GM19240 (cell line): ENCODE measurements around the gene PDLIM4.

Experiments
- DNase-seq: peaks from one replicate; pipeline ENCODE4 v3.0.0; 2011; ENCODE audit warnings: low spot score; ENCODE audit not compliant: insufficient read length

The PDLIM4 gene

DNA sequence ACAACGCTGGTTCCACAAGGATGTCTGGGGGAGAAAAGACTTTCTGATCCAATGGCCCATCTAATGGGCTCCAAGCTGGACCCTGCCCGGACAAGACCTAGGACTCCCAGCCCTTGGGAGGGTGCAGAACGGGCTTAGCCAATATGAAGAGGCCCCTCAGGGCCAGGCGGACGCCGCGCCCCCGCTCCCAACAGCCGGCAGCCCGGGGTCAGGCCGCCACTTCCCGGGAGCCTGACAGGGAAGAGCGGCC, 30.3 kb upstream of the PDLIM4 start:
- DNase-seq: no peak

DNA sequence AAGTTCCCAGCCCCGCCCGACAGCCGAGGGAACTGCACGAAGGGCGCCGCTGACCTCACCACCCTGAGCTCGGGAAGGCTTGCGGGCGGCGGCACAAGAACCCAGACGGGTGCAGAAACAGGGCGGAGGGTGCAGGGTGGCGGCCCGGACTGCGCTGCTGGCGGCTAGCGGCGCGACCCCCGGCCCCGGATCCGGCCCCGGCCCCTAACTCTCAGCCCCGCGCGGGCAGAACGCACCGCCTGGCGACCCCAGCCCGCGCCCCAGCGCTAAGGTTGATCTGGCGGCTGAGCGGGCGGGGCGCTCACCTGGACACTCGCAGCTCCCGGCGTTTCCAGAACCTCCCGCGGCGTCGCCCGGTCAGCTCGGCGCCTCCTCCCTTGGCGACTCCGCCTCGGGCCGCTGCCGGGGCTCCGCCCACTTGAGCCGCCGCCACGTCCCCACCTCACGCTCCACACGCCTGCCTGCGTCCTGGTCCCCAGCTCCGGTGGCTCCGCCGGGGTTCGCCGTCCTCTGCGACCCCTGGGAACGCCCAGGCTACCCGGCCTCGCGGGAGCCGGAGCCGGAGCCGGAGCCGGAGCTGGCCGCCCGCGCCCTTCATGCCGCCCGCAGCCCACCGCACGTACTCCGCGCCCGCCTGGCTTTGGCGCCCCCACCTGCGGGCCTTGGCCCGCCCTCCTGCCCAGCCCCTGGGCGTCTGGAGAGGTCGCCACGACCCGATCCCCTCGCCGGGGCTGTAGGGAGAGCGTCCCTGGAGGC, 29.8 kb upstream of the PDLIM4 start, which contains the start of gene P4HA2:
P4HA2 (minus strand) TSS at position 369 of the 756 bp plus-strand sequence. CDS start 9,227 bp downstream, outside the sequence.
- peak; percentile 35 for DNase-seq

DNA sequence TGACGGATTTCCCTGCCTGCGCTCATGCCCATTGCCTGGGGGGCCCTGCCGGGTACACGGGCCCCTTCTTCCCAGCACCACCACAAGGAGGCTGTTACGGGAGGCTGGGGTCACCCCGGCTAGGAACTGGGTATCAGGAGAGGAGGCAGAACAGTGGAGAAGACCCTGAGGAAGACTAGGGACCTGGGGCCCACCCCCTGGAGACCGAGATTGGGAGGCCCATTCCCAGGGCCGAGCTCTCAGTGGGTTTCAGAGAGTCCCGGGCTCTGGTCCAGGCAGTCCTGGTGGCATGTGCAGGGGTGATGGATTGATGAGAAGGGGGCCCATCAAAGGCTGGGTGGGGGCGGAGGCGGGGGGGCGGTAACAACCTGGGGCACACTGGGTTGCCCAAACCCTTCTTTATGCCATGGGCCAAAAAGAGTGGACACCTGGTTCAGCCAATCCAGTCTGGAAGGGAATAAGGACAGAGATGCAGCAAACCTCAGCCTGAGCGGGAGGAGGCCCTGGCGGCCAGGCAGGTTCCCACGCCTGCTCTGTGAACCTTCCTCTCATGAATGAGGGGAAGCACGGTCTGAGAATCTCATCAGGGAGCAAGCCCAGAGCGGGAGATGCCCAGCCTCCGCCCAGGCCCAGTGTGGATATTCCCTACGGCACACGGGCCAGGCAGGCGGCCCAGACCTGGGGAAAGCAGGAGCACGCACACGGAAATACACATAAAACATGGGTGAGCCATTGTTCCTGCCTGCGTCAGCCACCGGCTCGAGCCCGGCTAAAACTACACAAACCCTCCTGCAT, 29.1 kb upstream of the PDLIM4 start:
- DNase-seq: no peak

DNA sequence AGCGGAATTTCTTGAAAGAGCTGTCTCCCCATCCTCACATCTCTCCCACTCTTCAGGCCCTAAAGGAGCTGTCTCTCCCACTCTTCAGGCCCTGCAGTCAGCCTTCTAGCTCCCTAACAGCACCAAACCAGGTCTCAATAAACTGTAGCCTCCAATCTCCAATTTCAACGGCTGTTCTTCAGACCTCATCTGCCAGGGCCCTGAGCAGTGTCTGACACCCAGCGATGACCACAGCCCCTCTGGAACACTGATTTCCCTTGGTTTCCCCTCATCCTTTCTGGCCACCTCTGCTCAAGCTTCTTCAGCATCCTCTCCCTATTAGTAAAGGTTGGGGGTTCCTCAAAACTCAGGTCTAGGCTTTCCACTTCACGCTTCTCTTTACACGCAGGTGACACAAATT, 28.3 kb upstream of the PDLIM4 start:
- DNase-seq: no peak

DNA sequence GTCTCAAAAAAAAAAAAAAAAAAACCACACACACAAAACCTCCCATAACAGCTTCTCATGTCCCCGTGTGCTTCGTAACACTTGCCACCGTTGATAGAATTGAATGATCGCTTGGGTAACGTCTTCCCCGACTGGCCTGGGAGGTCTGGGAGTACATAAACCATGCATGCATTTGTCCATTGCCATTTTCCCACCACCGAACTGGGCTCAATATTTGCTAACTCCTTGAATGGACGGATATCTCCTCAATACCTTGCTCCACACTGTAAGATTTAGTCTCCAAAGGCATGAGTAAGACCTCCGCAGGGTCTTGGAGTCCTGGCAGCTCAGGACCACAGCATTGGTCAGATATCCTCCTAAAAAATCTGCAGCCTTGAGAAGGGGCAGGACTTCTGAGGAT, 26.6 kb upstream of the PDLIM4 start:
- no peak for DNase-seq

DNA sequence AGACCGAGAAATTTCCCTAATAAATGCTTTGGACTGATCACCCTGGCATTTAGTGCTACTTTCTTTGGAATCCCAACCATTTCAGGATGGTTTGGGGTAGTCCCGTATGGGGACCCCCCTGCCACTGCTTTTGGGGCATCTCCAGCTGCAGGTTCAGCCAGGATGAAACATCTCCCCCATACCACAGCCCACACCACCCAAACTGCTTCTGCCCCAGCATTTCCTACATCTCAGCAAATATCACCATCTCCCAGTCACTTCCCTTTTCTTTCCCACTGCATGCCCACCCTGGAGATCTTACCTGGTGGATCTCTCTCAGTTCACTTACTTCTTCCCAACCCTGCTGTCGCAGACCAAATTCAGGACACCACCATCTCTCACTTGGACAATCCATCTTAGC, 25.0 kb upstream of the PDLIM4 start:
- DNase-seq: no peak

DNA sequence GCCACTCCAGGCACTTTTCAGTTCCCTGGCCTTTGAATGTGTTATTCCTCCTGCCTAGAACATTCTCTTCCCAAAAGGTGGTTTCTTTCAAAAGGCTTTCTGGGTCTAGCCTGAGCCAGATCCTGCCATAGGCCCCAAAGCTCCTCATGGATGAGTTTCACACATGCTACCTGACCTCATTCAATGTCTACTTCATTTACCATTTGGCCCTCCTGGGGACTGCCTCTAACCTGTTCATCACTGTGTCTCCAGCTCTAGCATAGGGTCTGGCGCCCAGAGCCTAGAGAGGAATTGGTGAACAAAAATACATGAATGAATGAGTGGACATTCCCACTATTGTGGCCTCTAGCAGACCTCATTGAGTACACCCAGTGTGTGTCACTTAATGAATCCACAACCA, 24.4 kb upstream of the PDLIM4 start:
- DNase-seq: no peak

DNA sequence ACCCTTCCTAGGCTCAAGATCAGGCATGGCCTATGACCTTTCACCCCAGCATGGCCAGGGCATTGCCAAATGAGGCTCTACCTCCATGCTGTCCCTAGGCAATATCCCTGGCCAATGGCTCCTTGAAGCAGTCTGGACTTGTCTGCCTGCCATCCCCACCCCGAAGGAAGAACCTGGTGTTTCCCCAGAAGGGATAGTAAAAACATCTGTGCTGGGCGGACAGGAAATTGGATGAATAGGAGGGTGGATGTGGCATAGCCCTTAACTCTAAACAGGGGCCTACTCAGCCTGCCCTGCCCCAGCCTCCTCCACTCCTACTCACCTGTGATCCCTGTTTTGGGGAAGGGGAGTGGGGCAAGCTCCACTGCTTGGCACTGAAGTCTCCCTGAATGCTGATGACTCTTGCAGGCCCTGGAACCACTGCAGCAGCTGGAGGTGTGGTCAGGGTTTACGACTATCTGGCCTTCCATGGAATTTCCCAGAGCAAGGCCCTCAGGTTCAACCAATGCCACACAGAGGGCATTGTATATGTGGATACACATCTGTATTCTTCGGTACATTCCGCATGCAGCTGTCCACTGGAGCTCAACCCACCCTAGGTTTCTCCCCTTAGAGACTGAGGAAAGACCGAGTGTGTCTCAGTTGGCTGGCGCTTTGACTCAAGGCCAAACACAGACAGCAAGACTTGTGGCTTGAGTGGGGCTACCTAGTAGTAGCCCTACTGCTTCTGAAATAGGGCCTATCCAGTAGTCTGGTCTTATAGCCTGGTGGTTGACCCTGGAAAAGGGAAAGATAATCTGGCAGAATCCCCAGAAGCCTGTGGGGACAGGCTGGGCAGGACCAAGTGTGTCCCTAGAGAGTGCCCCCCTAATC, 23.4 kb upstream of the PDLIM4 start:
- DNase-seq: no peak

DNA sequence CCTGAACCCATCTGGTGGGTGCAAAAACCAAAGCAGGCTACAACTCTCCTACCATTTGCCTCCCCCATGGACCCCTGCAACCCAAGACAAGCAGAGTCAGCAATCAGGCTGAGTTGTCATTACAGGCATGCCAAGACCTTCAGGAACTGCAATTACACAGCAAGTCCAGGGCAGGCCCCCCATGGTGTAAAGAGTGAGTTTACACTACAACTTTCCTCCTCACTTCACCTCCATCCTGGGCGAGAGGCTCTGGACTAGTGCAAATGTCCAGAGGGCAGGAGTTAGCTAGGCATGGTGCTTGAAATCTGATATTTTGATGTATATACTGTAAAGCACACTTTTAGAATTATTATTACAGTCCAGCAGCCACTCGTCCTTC, 22.8 kb upstream of the PDLIM4 start:
- no peak for DNase-seq

DNA sequence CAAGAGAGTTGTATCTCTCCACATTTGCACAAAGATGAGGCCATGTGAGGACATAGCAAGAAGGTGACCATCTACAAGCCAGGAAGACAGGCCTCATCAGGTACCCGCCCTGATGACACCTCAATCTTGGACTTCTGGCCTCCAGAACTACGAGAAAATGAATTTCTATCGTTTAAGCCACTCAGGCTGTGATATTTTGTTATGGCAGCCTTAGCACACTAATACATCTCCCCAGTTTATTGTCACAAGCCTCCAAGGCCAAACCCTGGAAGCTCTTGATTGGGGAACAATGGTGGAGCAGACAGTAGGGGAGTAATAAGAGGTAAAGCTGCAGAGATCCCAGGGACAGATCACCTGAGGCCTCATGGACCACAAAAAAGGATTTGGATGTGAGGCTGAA, 22.2 kb upstream of the PDLIM4 start:
- DNase-seq: no peak

DNA sequence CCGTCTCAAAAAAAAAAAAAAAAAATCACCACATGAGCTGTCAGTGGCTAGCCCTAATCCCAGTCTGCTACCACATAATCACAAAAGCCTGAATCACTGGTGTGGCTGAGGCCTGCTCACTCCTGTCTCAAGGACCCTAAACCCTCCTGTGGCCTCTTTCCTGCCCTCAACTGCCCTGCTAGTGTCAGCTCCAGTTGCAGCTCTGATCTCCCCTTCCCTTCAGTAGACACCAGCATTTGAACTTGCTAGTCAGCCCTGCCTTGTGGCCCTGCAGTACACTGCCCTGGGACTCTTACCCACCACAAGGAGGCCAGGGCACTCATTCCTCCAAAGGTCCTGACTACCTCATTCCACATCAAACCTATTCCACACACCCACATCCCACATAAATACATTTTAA, 20.4 kb upstream of the PDLIM4 start:
- no peak for DNase-seq

DNA sequence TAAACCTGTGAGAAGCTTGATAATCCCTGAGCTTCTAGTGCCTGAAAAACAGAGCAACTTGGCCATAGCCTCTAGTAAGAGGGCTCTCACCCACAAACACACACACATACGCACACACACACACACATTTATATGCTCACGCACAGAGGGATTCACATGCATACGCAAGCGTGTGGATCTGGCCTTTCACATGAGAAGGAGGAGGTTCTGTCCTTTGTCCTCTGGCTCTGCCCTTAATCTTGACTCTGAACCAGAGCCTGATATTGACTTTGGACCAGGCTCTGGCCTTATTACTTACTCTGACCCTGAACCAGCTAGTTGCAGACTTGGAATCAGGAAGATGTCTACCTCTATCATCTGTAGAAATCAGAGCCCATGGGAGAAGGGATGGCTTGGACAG, 19.8 kb upstream of the PDLIM4 start:
- DNase-seq: no peak

DNA sequence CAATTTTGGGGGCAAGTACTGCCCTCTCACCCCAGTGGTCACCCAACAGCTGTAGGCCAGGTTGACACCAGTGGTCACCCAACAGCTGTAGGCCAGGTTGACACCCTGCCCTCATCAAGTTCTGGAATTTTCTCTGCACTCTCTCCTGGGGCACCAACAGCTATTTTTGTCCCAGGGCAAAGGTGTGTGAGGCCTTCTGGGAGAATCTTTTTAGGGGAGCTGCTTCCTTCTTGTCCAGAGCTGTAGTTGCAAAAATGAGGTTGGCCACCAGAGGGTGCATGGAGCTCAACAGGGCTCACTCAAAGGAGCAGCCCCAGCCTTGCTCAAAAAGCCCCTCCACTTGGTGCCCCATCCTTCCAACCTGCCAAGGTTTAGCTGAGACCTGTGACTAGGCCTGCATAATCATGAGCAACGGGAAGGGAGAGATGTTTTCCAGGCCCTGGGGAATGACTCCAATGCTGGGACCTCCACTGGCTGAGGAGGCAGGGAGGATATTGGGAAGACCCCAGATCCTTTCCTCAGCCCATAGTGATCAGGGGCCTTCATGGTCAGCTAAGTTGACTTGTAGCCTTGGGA, 19.2 kb upstream of the PDLIM4 start:
- DNase-seq: peak; percentile 47

DNA sequence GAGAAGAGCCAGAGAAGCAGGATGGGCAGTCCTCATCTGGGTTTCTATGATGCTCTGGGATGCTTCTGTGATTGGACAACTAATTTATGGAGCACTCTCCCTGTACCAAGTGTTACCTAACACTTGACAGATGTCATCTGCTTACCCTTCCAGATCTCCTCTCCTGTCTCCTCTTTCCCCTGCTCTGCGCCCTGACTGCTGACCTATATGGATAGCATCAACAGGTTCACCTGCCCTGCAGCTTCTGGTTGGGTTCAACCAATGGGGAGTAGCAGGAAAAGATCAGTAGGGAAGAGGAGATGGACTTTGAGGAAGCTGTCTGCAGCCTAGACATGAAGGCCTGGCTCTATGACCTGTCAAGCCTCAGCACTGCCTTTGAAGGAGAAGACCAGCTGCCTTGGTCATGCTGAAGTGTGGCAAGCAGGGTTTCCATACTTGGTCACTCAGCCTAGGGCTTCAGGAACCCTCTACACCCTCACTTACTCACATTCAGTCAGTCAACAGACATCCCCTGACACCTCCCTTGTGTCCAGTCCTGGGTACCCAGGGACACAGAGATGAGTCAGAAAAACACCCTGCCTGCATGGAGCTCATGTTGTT, 18.5 kb upstream of the PDLIM4 start:
- DNase-seq: no peak

DNA sequence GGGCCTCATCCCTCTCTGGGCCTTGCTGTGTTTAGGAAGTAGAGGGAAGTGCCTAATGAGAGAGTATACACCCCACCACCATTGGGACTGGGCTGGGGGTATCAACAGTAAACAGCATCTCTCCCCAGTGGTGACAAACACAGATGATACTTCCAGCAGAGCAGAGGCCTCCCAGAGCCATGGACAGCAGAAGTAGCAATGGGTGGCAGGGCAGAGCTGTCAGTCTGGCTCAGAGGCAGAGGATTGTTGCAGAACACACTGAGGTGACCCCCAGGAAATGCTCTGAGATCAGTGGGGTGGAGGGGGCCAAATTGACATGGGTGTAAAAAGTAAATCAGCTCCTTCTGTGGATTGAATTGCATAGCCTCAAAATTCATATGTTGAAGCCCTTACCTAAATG, 17.7 kb upstream of the PDLIM4 start:
- DNase-seq: no peak

DNA sequence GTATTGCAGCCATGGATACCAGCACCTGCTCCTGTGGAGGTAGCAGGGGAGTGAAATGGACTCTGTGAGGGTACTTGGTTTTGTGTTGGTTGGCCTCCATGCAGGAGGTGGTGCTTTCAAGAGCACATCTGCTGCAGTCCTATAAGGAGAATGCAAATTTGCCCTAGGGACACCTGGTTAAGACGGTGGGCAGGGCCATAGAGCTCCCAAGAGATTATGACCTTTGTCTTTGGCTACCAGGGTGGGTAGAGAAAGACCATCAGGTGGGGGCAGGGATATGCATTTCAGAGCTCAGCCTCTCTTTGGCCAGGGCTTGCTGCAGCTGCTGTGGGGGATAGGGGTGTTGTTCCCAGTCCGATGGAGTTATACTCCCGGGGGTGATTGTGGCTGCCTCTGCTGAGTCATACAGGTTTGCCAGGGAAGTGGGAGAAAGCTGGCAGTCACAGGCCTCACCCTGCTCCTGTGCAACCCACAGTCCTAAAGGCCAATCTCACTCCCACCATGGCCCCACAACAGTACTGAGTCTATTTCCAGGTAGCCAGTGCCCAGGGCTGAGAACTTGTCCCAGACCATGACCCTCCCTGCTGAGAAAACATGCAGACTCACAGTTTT, 14.0 kb upstream of the PDLIM4 start:
- no peak for DNase-seq

DNA sequence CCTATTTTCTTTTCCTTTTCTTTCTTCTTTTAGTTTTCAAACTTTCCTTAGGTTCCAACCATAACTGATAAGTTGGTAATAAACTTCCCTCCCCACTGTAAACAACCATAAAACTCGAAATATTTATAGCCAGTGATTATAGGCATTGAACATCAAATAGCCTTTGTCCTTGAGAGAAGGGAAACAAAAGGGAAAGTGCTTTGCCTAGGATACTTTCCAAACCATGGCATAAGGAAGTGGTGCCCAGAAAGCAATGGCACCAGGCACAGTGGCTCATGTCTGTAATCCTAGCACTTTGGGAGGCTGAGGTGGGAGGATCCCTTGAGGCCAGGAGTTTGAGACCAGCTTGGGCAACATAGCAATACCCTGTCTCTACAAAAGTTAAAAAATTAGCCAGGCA, 11.9 kb upstream of the PDLIM4 start:
- DNase-seq: no peak

DNA sequence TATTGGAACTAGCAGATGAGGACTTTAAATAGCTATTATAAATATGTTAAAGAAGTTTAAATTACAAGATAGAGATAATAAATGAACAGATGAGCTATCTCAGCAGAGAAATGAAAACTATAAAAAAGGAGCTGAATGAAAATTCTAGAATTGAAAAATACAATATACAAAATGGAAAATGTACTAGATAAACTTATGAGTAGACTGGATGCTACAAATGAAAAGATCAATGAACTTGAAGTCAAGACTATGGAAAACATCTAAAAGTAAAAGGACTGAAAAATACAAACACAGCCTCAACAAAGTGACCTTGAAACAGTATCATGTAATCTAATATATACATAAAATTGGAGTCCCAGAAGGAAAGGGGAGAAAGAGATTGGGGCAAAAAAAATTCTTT, 10.7 kb upstream of the PDLIM4 start:
- no peak for DNase-seq

DNA sequence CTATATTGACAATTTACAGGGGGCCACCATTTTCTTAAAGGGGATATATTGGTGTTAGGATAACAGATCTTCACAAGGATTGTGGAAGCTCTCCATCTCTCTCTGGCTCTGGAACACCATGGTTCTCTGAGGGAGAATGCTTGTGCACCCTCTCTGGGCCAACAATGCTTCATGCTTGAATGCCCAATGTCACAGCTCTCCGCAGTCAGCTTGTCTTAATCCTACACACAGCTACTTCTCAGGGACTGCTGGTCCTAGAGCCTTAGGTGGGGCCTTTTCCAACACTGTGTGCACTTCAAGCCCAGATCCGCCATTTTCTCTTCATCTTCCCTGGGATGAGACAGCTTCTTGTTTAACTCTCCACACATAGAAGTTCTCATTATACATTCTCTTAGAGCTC, 6.9 kb upstream of the PDLIM4 start:
- DNase-seq: no peak

DNA sequence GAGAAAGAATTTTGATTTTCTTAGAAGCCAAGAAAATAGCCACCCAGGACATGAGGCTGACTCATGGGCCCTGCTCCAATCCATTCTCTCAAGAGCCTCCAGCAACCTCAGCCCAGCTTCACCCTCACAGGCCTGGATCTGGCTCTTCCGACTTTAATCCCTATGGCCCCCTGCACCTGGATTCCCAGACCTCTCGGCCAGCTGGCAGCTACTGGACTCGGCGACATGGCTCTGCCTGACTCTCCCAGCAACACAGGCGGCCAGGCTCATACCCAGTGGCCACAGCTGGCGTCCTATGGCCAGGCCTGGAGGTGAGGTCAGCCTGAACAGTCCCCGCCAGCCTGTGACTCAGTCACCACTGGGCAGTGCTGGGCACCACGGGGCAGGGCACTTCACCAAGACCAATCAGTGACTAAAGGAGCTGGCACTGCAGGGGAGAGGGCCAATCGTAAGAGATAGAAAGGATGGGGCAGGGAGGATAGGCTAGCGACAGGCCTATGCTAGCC, 6.2 kb upstream of the PDLIM4 start:
- DNase-seq: no peak

DNA sequence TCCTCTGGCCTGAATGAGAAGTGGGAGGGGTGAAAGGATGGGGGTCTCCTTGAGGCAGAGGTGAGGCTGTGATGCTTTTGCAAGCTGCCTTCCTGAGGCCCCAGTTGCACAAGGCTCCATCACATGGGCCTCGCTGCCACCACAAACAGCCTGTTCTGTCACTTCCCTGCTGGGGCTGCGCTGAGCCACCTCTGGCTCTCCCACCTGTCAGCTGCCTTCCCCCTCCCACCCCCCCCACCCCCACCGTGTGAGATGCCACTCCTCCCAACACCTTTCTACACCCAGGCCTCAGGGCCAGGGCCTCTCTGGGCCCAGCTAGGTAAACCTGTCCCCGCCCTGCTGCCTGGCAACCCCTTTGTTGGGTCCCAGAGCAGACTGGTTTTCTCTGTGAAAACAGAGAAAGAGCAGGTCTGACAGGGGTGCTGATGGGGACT, 4.5 kb upstream of the PDLIM4 start:
- no peak for DNase-seq
